ENCODE results near the gene CHD2.

CHD2 gene

DNA sequence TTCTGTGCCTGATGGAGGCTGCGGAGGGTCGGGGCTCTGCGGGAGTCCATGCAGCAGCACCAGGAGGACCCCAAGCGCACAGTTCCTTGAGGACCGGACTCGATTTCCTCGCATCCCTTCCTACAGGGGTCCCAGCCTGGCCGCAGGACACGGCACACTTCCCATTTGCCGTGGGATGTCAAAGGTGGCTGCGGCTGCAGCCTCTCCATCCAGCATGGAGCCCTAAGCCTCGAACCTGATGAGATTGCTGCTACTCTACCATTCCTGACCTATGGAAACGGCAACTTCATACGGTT is 148.2 kb downstream of the CHD2 start:
- no peak overlapping the region for H3K4me2 ChIP-seq
- no peaks in the 10 kb centered on the region for H3K27me3 ChIP-seq (ENCODE audit: insufficient read depth, low read depth)
- no peaks in the 10 kb centered on the region for H4K20me1 ChIP-seq (ENCODE audit: insufficient read depth)
- H3K4me1 ChIP-seq (ENCODE audit: low read depth, poor library complexity, severe bottlenecking) = no peaks in the 10 kb centered on the region
- TF ChIP-seq CTCF (conservative IDR thresholded peaks at IDR 0.05; ENCODE audit: low read depth, low read length) = no peak
- H3K9ac ChIP-seq = no peak overlapping the region
- H2AFZ ChIP-seq (ENCODE audit: low read depth) = no peak overlapping the region
- H3K27ac ChIP-seq = no peak overlapping the region
- H3K4me3 ChIP-seq (IDR thresholded peaks at IDR 0.05; ENCODE audit: insufficient read depth, low read depth, low read length) = no peak overlapping the region
- no peaks in the 10 kb centered on the region for H3K79me2 ChIP-seq (ENCODE audit: insufficient read depth, low read depth)
- H3K36me3 ChIP-seq (ENCODE audit: insufficient read depth) = no peaks in the 10 kb centered on the region

GRCh38 chr15:93048759-93049161 is 148.6 kb downstream of the CHD2 start:
- H3K9ac ChIP-seq = no peak overlapping the region
- H4K20me1 ChIP-seq (ENCODE audit: insufficient read depth) = no peaks in the 10 kb centered on the region
- H3K36me3 ChIP-seq (ENCODE audit: insufficient read depth) = no peaks in the 10 kb centered on the region

GRCh38 chr15:93049233-93049632 is 149.1 kb downstream of the CHD2 start:
- H3K4me3 ChIP-seq (IDR thresholded peaks at IDR 0.05; ENCODE audit: insufficient read depth, low read depth, low read length) = no peak overlapping the region
- no peaks in the 10 kb centered on the region for H3K79me2 ChIP-seq (ENCODE audit: insufficient read depth, low read depth)
- no peak overlapping the region for H3K4me2 ChIP-seq
- no peak for TF ChIP-seq CTCF (conservative IDR thresholded peaks at IDR 0.05; ENCODE audit: low read depth, low read length)
- H4K20me1 ChIP-seq (ENCODE audit: insufficient read depth) = no peaks in the 10 kb centered on the region
- H3K36me3 ChIP-seq (ENCODE audit: insufficient read depth) = no peaks in the 10 kb centered on the region
- H3K4me1 ChIP-seq (ENCODE audit: low read depth, poor library complexity, severe bottlenecking) = no peaks in the 10 kb centered on the region
- H3K27me3 ChIP-seq (ENCODE audit: insufficient read depth, low read depth) = no peaks in the 10 kb centered on the region
- H3K9ac ChIP-seq = no peak overlapping the region
- H2AFZ ChIP-seq (ENCODE audit: low read depth) = no peak overlapping the region
- H3K27ac ChIP-seq = no peak overlapping the region

More at GRCh38 chr15:93048759-93049161, 148.6 kb downstream of the CHD2 start:
- Histone ChIP-seq H3K27ac (no peak overlapping the region), H3K4me1 (ENCODE audit: low read depth, poor library complexity, severe bottlenecking) (no peaks in the 10 kb centered on the region), H3K79me2 (ENCODE audit: insufficient read depth, low read depth) (no peaks in the 10 kb centered on the region), H3K4me3 (IDR thresholded peaks at IDR 0.05; ENCODE audit: insufficient read depth, low read depth, low read length) (no peak overlapping the region), H3K4me2 (no peak overlapping the region), H2AFZ (ENCODE audit: low read depth) (no peak overlapping the region), H3K27me3 (ENCODE audit: insufficient read depth, low read depth) (no peaks in the 10 kb centered on the region)
- no peak for TF ChIP-seq CTCF (conservative IDR thresholded peaks at IDR 0.05; ENCODE audit: low read depth, low read length)

DNA sequence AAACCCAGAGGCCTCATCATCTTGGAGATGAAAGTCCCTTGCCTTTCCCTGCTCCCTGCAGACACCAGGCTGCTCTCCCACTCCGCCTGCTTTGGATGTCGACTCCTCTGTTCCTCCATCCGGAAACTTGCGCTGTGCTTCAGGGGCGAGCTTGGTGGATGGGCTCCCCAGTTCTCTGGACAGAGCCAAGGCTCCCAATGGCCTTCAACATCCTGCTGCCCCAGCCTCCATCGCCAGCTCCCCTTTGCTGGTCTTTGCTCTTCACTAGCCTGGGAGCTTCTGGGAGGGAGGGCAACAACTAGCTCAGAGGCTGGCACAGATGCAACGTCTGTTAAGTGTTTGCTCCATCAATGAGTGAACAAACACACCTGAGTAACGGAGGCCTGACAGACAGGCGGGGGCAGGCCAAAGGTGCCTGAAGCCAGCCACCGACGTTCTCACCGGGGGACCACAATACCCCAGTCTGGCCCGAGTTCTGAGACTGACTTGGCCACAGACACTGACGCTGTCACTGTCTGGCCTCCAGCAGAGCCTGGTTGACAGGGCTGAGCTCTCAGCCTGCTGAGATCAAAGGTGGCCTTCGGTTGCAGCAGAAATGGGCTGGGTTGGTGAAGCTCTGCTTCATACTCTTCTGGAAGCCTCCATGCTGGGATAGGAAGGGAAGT is 149.9 kb downstream of the CHD2 start:
- Histone ChIP-seq H3K27me3 (ENCODE audit: insufficient read depth, low read depth) (no peaks in the 10 kb centered on the region), H3K36me3 (ENCODE audit: insufficient read depth) (no peaks in the 10 kb centered on the region), H4K20me1 (ENCODE audit: insufficient read depth) (no peaks in the 10 kb centered on the region), H3K27ac (no peak overlapping the region), H3K79me2 (ENCODE audit: insufficient read depth, low read depth) (no peaks in the 10 kb centered on the region), H3K4me1 (ENCODE audit: low read depth, poor library complexity, severe bottlenecking) (no peaks in the 10 kb centered on the region), H3K9ac (no peak overlapping the region), H3K4me2 (no peak overlapping the region), H2AFZ (ENCODE audit: low read depth) (no peak overlapping the region), H3K4me3 (IDR thresholded peaks at IDR 0.05; ENCODE audit: insufficient read depth, low read depth, low read length) (no peak overlapping the region)
- no peak for TF ChIP-seq CTCF (conservative IDR thresholded peaks at IDR 0.05; ENCODE audit: low read depth, low read length)
